GM18498 (cell line): Measurements from ENCODE around the gene ZNF425.
A peak's percentile ranks its signal among the peaks of the same experiment; 100 is the strongest.
"Not testable (repeated sequence)": the region's sequence is repeated elsewhere in the genome, so short reads cannot be mapped to it uniquely, and the experiment has no call there.

ENCODE experiments used
- ATAC-seq: cut with Tn5 transposase; IDR thresholded peaks from one replicate; pipeline ENCODE4 v1.9.1; 2021; ENCODE audit warnings: mild to moderate bottlenecking, moderate library complexity; ENCODE audit not compliant: unreplicated experiment

Gene ZNF425

GRCh38 chr7:149125863-149126661, at the start of gene ZNF425:
TSS of gene ZNF425 (minus strand) at chr7:149126324. CDS start at chr7:149126213, 111 bp downstream.
- ATAC-seq: peak; percentile 86

GRCh38 chr7:149175150-149175549, 49.0 kb upstream of the ZNF425 start:
- no peak for ATAC-seq

GRCh38 chr7:149172534-149172920, 46.4 kb upstream of the ZNF425 start:
- no peak for ATAC-seq

- ATAC-seq: no peak
Measured at GRCh38 chr7:149171892-149172533, 45.9 kb upstream of the ZNF425 start.

GRCh38 chr7:149166630-149167352, 40.7 kb upstream of the ZNF425 start:
- no peak for ATAC-seq

- ATAC-seq: no peak
Measured at GRCh38 chr7:149166142-149166541, 40.0 kb upstream of the ZNF425 start.

- ATAC-seq: no peak
Measured at GRCh38 chr7:149161241-149161848, 35.2 kb upstream of the ZNF425 start.

- ATAC-seq: no peak
Measured at GRCh38 chr7:149156898-149157297, 30.8 kb upstream of the ZNF425 start.

- no peak for ATAC-seq
Measured at GRCh38 chr7:149154056-149154455, 27.9 kb upstream of the ZNF425 start.

- no peak for ATAC-seq
Measured at GRCh38 chr7:149153346-149153745, 27.2 kb upstream of the ZNF425 start.

GRCh38 chr7:149150981-149151380, 24.9 kb upstream of the ZNF425 start:
- no peak for ATAC-seq

GRCh38 chr7:149147752-149148653, 21.9 kb upstream of the ZNF425 start:
- peak; percentile 38 for ATAC-seq

GRCh38 chr7:149147072-149147751, 21.1 kb upstream of the ZNF425 start, which contains the start of gene ZNF398:
TSS of gene ZNF398 (plus strand) at chr7:149147453. CDS start at chr7:149147743, 290 bp downstream.
- ATAC-seq: peak; percentile 77

GRCh38 chr7:149145031-149145845, 19.1 kb upstream of the ZNF425 start:
- no peak for ATAC-seq

GRCh38 chr7:149144436-149144922, 18.4 kb upstream of the ZNF425 start:
- ATAC-seq: not testable (repeated sequence)

GRCh38 chr7:149141893-149142292, 15.8 kb upstream of the ZNF425 start:
- no peak for ATAC-seq

- ATAC-seq: no peak
Measured at GRCh38 chr7:149140831-149141230, 14.7 kb upstream of the ZNF425 start.

- ATAC-seq: no peak
Measured at GRCh38 chr7:149136118-149136517, 10.0 kb upstream of the ZNF425 start.
